ENCODE results near the gene ZDHHC12.

Gene ZDHHC12, protein sequence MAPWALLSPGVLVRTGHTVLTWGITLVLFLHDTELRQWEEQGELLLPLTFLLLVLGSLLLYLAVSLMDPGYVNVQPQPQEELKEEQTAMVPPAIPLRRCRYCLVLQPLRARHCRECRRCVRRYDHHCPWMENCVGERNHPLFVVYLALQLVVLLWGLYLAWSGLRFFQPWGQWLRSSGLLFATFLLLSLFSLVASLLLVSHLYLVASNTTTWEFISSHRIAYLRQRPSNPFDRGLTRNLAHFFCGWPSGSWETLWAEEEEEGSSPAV

DNA sequence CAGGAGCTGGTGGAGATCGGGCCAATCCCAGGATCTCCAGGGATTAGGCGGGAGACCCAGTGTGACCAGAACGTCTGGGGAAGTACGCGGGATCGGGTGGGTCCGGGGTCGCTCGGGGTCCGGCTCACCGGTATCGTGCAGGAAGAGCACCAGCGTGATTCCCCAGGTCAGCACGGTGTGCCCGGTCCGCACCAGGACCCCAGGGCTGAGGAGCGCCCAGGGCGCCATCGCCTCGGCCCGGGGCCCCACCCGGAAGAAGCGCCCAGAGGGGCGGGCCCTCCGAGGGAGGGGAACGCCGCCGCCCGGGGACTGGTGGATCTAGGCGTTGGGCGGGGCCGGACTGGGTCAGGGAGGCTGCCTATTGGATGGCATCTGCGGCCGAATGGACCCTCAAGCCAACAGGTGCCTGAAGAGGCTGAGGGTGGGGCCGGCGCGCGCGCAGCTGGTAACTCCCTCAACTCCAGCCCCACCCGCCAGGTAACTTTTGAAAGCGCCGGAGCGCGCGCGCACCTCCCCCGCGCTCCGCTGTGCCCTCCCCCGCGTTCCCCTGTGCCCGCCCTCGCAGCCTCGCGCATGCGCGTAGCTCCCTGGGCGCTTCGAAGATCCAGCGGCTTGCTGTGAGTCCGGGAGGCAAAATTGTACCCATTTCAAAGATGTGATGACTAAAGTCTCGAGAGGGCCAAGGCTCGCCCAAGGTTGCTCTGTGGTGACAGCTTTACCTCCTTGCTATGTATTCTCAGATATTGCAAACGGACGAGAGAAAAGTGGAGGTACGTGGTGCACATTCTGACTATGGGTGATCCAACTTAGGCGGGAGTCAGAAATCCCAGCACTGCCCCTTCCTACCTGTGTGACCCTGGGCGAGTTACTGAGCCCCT, at the start of gene ZDHHC12:
Gene ZDHHC12, minus strand, starts transcription at position 262 of the 878 bp plus-strand sequence. Its CDS starts 34 bp downstream, at position 228.
- DNase-seq (ENCODE audit: low read depth, low spot score): peak; percentile 98

DNA sequence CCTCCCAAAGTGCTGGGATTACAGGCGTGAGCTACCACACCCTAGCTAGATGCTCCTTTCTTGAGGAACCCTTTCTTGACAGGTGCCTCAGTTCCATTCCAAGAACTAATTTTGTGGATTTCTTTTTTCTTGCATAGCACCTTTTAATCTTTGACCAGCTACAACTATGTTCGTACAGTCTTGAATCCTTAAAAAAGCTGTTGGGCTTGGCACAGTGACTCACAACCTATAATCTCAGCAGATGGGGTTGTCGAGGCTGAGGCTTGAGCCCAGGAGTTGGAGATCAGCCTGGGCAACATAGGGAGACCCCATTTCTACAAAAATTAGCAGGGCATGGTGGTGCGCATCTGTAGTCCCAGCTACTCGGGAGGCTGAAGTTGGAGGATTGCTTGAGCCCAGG, 49.1 kb upstream of the ZDHHC12 start:
- no peak for DNase-seq (ENCODE audit: low read depth, low spot score)

DNA sequence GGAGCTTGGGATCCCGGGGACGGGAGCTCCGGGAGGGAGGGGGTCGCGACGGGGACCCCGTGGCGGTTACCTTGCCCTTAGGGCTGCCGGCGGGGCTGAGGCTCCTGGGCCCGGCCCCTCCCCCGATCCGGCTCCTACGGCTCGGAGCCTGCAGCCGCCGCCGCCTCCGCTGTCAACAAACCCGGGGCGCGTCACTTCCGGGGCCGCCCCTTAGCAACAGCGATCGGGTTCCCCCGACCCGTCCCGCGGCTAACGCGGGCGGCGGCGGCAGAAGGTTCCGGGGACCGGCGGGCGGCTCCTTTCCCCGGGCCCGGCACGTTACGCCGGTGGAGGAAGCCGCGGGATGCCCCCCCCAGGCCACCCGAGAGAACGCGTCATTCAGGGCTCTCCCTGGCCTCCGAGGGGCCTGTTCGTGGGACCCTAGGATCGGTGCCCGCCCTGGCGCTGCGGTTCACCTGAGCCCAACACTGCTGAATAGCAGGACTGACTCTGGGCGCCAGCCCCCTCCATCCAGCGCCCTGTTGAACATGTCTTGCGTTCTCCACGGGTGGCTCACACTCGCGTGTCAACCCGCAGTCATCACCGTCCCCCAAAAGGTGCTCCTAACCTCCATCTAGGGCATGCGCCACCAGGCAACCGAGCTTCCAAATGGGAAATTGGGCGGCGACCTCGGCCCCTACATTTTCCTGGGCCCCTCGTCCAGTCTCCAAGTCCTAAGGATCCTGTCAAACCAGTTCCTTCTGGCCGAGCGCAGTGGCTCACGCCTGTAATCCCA, 48.0 kb upstream of the ZDHHC12 start, which contains the start of gene ZER1:
Gene ZER1, minus strand, starts transcription at position 183 of the 775 bp plus-strand sequence. CDS start 16,362 bp downstream, outside the sequence.
- peak; percentile 97 for DNase-seq (ENCODE audit: low read depth, low spot score)

- peak; percentile 55 for DNase-seq (ENCODE audit: low read depth, low spot score)
Observed at GRCh38 chr9:128771094-128771721, 47.3 kb upstream of the ZDHHC12 start.

- DNase-seq (ENCODE audit: low read depth, low spot score): no peak
Observed at GRCh38 chr9:128770286-128771030, 46.5 kb upstream of the ZDHHC12 start.

- no peak for DNase-seq (ENCODE audit: low read depth, low spot score)
Observed at GRCh38 chr9:128768606-128769005, 44.7 kb upstream of the ZDHHC12 start.

GRCh38 chr9:128765499-128765898, 41.6 kb upstream of the ZDHHC12 start:
- no peak for DNase-seq (ENCODE audit: low read depth, low spot score)

DNA sequence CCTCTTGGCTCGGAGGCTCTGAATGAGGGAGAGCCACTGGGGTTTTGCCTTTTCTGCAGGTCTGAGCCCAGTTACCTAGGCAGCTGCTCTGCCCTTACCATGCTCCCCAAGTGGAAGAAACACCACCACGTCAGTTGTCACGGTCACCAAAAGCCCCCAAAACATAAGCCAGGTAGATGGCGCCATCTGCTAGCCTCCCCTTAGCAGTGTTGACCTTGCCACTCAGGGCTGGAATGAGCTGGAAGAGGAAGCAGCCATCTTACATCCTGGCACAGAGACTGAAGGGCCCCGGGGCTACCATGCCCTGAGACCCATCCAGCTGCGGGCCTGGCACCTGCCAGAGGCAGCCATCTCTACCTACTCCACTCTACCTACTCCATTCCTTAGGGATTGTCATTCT, 40.4 kb upstream of the ZDHHC12 start:
- no peak for DNase-seq (ENCODE audit: low read depth, low spot score)

DNA sequence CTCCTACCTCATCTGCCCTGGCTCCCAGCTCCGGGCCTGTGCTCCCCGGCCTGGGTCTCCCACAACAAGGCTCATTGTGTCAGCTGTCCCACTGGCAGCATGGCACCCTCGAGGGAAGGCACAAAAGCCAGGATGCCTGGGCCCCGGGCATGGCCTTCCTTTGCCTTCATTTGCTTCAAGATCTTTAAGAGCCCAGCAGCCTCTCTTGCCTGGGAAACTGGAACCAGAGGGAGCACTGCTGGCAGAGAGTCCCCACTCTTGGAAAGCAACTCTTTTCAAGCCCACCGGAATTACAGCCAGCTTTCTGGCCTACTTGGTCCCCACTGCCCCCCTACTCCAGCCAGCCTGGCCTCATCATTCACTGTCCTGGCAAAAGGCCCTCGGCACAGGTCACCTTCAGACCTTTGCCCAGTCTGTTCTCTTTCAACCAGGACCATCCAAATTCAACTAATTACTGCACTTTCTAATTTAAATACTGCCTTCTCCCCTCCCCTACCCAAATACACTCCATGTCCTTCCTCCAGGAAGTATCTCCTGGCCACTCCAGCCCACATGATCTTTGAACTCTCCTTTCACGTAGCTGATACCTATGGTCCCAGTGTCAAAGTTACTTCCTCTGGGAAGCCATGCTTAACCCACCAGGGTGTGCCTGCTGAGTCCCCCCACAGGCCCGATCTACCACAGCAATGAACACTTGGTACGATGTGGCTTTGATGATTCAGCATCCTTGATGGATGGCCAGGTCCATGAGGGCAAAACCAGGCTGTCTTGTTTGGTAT, 38.9 kb upstream of the ZDHHC12 start:
- peak; percentile 24 for DNase-seq (ENCODE audit: low read depth, low spot score)

DNA sequence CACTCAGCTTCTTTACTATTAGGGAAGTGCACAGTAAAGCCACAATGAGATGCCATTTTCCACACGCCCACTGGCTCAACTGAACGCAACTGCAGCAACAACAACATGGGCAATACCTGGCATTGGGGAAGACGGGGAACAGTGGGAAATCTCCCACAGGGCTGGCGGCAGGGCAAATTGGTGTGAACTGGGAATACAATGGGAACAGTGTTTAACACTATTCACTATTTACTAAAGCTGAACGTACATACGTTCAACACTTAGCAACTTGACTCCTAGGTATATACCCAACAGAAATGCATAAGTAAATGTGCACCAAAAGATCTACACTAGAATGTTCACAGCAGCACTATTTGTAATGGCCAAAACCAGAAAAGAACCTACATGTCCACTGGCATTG, 33.7 kb upstream of the ZDHHC12 start:
- DNase-seq (ENCODE audit: low read depth, low spot score): no peak

- DNase-seq (ENCODE audit: low read depth, low spot score): no peak
Observed at GRCh38 chr9:128753627-128754026, 29.7 kb upstream of the ZDHHC12 start.

GRCh38 chr9:128750926-128751595, 27.1 kb upstream of the ZDHHC12 start:
- no peak for DNase-seq (ENCODE audit: low read depth, low spot score)

DNA sequence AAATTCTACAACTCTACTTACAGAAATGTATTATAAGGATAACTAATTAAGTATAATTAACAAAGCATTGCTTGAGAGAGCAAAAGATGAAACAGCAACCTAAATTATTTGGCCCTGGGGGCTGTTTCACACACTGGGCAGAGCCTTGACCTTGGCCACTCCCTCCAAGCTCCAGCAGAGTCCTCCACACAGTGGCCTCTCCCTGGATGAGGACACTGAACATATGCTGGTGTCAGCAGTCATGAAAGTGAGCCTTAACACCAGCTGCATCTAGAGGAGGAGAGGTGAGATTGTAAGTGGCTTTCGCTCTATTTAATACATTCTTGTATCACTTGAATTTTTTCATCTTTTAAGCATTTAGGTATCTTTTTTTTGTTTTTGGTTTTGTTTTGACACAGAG, 23.3 kb upstream of the ZDHHC12 start:
- no peak for DNase-seq (ENCODE audit: low read depth, low spot score)

- no peak for DNase-seq (ENCODE audit: low read depth, low spot score)
Observed at GRCh38 chr9:128743421-128743820, 19.5 kb upstream of the ZDHHC12 start.

DNA sequence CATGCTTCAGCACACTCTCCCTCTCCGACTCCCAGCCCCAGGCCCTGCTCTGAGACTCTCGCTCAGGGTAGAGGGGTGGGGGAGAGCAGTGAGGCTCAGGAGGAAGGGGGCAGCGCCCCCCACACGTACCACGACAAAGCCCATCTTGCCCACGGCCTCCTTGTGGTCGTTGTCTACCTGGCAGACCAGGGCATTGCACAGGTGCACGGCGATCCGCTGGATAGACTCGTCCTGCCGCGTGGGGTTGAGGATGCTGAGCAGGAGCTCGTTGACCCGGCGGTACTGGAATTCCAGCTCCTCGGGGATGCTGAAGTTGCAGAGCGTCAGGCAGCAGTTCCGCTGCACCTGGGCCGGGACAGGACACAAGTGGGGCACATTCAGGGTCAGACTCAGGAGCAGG, 18.5 kb upstream of the ZDHHC12 start:
- DNase-seq (ENCODE audit: low read depth, low spot score): no peak

GRCh38 chr9:128735373-128735772, 11.4 kb upstream of the ZDHHC12 start:
- no peak for DNase-seq (ENCODE audit: low read depth, low spot score)

GRCh38 chr9:128733256-128733655, 9.3 kb upstream of the ZDHHC12 start:
- DNase-seq (ENCODE audit: low read depth, low spot score): peak; percentile 89

DNA sequence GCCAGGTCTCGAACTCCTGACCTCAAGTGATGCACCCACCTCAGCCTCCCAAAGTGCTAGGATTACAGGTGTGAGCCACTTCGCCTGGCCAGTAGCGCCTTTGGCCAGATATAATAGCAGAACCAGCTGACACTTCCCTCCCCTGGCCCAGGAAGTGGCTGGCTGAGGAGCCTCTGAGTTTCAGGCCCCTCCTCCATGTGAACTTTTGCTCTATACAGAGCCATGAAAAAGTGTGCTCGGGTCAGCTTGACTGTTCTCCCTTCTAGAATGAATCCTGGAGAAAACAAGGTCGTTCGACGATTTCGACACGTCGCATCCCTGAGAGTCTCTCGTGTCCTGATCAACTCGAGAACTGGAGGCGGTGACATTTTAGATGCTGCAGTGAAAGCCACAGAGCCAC, 8.6 kb upstream of the ZDHHC12 start:
- no peak for DNase-seq (ENCODE audit: low read depth, low spot score)

GRCh38 chr9:128731691-128732090, 7.8 kb upstream of the ZDHHC12 start:
- no peak for DNase-seq (ENCODE audit: low read depth, low spot score)
